Hepatocyte (in vitro differentiated cells): Measurements from ENCODE around the gene PTPRT. TPM values are rescaled to one million over a fixed set of nuclear protein-coding genes. Genes with fewer than 3 reads are reported as not detected.

Experiments
- DNase-seq: peaks from one replicate; pipeline ENCODE4 v3.0.0-alpha.2; 2016; ENCODE audit warnings: low spot score
- H2AFZ ChIP-seq: fragments of 200-600 bp; sonication (generic); 2 replicates; pipeline ENCODE4 v1.6.0; 2016; ENCODE audit warnings: antibody characterized with exemption, mild to moderate bottlenecking
- H3K27ac ChIP-seq: fragments of 200-600 bp; sonication (generic); 2 replicates; pipeline ENCODE4 v1.5.1; 2016; ENCODE audit warnings: mild to moderate bottlenecking
- H3K27me3 ChIP-seq: fragments of 200-600 bp; sonication (generic); 2 replicates; pipeline ENCODE4 v1.6.1; 2016
- H3K36me3 ChIP-seq: fragments of 200-600 bp; sonication (generic); replicated peaks from 2 replicates; pipeline ENCODE4 v1.5.1; 2016; ENCODE audit warnings: low read depth; ENCODE audit not compliant: insufficient read depth
- H3K4me1 ChIP-seq: fragments of 200-600 bp; sonication (generic); 2 replicates; pipeline ENCODE4 v1.5.1; 2016; ENCODE audit warnings: mild to moderate bottlenecking, moderate library complexity; ENCODE audit not compliant: insufficient read depth
- H3K4me2 ChIP-seq: fragments of 200-600 bp; sonication (generic); 2 replicates; pipeline ENCODE4 v1.6.0; 2016
- H3K4me3 ChIP-seq: fragments of 200-600 bp; sonication (generic); 2 replicates; pipeline ENCODE4 v1.5.1; 2016; ENCODE audit warnings: mild to moderate bottlenecking
- H3K79me2 ChIP-seq: fragments of 200-600 bp; sonication (generic); 2 replicates; pipeline ENCODE4 v1.6.0; 2017; ENCODE audit warnings: mild to moderate bottlenecking
- H3K9me2 ChIP-seq: fragments of 200-600 bp; sonication (generic); replicated peaks from 2 replicates; pipeline ENCODE4 v1.6.0; 2017; ENCODE audit warnings: mild to moderate bottlenecking; ENCODE audit not compliant: insufficient read depth
- H3K9me3 ChIP-seq: fragments of 200-600 bp; sonication (generic); 2 replicates; pipeline ENCODE4 v1.5.1; 2016; ENCODE audit warnings: low read depth, mild to moderate bottlenecking
- H4K20me1 ChIP-seq: fragments of 200-600 bp; sonication (generic); 2 replicates; pipeline ENCODE4 v1.6.0; 2016; ENCODE audit warnings: mild to moderate bottlenecking; ENCODE audit not compliant: insufficient read depth, poor library complexity, severe bottlenecking
- EZH2 ChIP-seq: fragments of 200-600 bp; sonication (generic); IDR thresholded peaks from 2 replicates; pipeline ENCODE4 v1.6.1; 2016; ENCODE audit warnings: antibody characterized with exemption, mild to moderate bottlenecking, borderline replicate concordance
- EZH2phosphoT487 ChIP-seq: fragments of 200-600 bp; sonication (generic); IDR thresholded peaks from one replicate; pipeline ENCODE4 v1.6.1; 2018; ENCODE audit warnings: antibody characterized with exemption, mild to moderate bottlenecking, low read depth, moderate library complexity; ENCODE audit not compliant: unreplicated experiment, severe bottlenecking
- WGBS: methylation state at CpG from one replicate; pipeline ENCODE4 v1.1.6; 2016; ENCODE audit warnings: low lambda C conversion rate; ENCODE audit errors: missing lambda C conversion rate; 5-methylcytosine and 5-hydroxymethylcytosine counted together
- polyA plus RNA-seq: library from polyadenylated mRNA; unstranded; fragments of >200 nt; fragmentation: Nextera tagmentation; extraction: Ambion mirVana; gene quantifications from 2 replicates; pipeline ENCODE4 v1.2.1, GENCODE V29; 2016
- total RNA-seq: library from RNA; depleted of rRNA; stranded (reverse); fragments of >200 nt; gene quantifications from 2 replicates; pipeline ENCODE4 v1.2.3, GENCODE V29; 2014
- TF ChIP-seq, protein P1 (sequence below): fragments of 200-600 bp; sonication (generic); IDR thresholded peaks from 2 replicates; pipeline ENCODE4 v1.5.1; 2016; ENCODE audit warnings: antibody characterized with exemption, mild to moderate bottlenecking; ENCODE audit not compliant: poor library complexity

The PTPRT gene
- total and polyA plus RNA-seq, 2 experiments from 2014 or later, result 0.47 to 0.83 TPM

DNA sequence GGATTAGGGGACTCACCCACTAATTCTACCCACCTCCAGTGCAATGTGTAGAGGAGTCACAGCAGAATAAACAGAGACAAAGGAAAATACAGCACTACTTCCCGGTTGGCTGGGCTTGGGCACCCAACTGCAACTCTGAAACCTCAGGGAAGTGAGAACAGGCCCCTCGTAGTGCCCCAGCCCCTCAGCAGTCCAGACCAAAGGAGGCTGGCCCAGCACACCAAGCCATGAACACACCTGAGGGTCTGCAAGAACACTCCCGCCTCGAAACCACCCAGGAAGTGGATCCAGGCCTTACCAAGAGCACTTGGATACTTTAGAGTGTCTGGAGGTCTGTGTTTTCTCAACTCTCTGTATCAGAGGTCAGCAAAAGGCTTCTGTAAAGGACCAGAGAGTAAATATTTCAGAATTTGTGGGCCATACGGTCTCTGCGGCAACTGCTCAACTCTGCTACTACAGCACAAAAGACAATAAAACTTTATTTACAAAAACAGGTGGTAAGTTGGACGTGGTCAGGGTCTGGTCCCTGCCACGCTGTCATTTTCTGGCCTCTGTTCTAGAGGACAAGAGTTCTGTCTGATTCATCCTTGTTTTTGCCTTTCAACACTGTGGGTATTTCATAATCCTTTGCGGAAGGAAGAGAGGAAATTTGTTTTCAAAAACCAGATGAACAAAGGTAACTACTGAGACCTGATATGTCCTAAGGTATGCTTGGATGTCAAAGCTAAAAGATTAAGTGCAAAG, 154.6 kb downstream of the PTPRT start:
- Histone ChIP-seq H3K27me3 (no peaks in the 10 kb centered on the region), H3K4me2 (no peak overlapping the region), H3K9me3 (no peaks in the 10 kb centered on the region), H3K79me2 (no peaks in the 10 kb centered on the region), H3K27ac (no peak overlapping the region), H3K9me2 (no peaks in the 10 kb centered on the region), H2AFZ (no peak overlapping the region), H4K20me1 (no peaks in the 10 kb centered on the region), H3K4me3 (no peak overlapping the region), H3K36me3 (no peaks in the 10 kb centered on the region), H3K4me1 (no peaks in the 10 kb centered on the region)
- WGBS, result 56% methylated on average over 9 of the region's 9 CpGs
- no peak for DNase-seq
- TF ChIP-seq EZH2phosphoT487 (no peak), EZH2 (no peak)
- TF ChIP-seq, protein P1, sequence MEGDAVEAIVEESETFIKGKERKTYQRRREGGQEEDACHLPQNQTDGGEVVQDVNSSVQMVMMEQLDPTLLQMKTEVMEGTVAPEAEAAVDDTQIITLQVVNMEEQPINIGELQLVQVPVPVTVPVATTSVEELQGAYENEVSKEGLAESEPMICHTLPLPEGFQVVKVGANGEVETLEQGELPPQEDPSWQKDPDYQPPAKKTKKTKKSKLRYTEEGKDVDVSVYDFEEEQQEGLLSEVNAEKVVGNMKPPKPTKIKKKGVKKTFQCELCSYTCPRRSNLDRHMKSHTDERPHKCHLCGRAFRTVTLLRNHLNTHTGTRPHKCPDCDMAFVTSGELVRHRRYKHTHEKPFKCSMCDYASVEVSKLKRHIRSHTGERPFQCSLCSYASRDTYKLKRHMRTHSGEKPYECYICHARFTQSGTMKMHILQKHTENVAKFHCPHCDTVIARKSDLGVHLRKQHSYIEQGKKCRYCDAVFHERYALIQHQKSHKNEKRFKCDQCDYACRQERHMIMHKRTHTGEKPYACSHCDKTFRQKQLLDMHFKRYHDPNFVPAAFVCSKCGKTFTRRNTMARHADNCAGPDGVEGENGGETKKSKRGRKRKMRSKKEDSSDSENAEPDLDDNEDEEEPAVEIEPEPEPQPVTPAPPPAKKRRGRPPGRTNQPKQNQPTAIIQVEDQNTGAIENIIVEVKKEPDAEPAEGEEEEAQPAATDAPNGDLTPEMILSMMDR, result no peak

DNA sequence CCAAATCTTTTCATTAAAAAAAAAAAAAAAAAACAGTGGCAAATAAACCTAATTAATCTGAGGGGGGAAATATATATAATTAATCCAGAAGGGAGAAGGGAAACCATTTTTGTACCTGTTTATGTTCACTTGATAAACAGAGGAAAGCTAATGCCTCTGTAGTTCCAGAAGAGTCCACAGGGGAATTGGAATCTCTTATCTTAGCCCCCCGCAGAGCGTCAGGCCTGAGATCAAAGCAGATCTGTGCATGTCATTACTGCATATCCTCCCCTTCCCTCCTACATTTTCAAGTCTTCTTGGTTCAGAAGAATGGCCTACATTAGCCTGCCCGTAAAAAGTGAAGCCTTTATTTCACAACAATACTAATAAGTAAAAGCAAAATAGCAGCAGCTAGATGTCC, 157.2 kb downstream of the PTPRT start:
- Histone ChIP-seq H3K9me2 (no peaks in the 10 kb centered on the region), H3K27ac (no peak overlapping the region), H3K4me2 (no peak overlapping the region), H3K27me3 (no peaks in the 10 kb centered on the region), H3K79me2 (no peaks in the 10 kb centered on the region), H3K4me3 (no peak overlapping the region), H3K4me1 (no peaks in the 10 kb centered on the region), H2AFZ (no peak overlapping the region), H3K36me3 (no peaks in the 10 kb centered on the region), H4K20me1 (no peaks in the 10 kb centered on the region), H3K9me3 (no peaks in the 10 kb centered on the region)
- 42% methylated on average over 3 of the region's 3 CpGs for WGBS
- DNase-seq, result no peak
- TF ChIP-seq, protein P1, result no peak
- TF ChIP-seq EZH2phosphoT487 (no peak), EZH2 (no peak)

DNA sequence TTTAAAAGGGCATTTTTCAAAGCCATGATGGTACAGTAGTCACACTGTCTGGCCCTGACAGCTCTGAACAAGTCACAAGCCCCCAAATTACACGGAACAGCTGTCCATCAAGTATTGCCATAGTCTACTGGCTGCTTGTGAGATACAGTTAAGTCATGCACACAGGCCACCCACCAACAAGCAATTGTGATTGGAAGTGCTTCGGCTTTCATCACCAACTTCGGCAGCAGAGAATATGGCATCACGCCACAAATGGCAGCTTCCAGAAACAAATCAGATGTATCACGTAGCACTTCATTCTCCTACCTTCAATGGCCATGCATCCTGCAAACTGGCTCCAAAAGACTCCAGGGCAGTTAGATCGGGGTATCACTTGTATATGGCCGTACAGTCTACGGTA, 160.5 kb downstream of the PTPRT start:
- H3K4me3 ChIP-seq, result no peak overlapping the region
- no peaks in the 10 kb centered on the region for H3K27me3 ChIP-seq
- no peak overlapping the region for H3K4me2 ChIP-seq
- TF ChIP-seq EZH2, result no peak
- no peak for TF ChIP-seq EZH2phosphoT487
- H4K20me1 ChIP-seq, result no peaks in the 10 kb centered on the region
- no peak for DNase-seq
- no peaks in the 10 kb centered on the region for H3K4me1 ChIP-seq
- no peaks in the 10 kb centered on the region for H3K9me3 ChIP-seq
- no peaks in the 10 kb centered on the region for H3K9me2 ChIP-seq
- H3K27ac ChIP-seq, result no peak overlapping the region
- H3K79me2 ChIP-seq, result no peaks in the 10 kb centered on the region
- no peaks in the 10 kb centered on the region for H3K36me3 ChIP-seq
- H2AFZ ChIP-seq, result no peak overlapping the region
- WGBS, result 90% methylated on average over 8 of the region's 8 CpGs

DNA sequence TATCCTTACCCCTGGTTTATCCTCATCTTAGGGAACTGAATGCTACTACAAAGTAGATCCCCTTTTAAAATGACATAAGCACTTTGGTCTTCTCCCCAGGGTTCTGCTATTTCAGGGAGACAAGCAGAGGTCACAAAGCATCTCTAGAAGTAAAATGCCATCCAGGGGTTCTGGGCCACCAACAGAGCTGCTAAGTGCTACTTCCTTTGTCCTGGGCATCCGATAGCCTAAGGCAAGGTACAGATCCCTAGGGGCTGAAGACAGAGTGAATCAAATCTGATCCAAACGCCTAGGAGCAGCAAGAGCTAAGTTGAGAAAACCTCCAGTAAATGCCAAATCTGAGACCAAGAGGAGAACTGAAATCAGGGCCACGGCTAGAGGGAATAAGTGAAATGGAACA, 161.2 kb downstream of the PTPRT start:
- Histone ChIP-seq H3K36me3 (no peaks in the 10 kb centered on the region), H2AFZ (no peak overlapping the region), H3K79me2 (no peaks in the 10 kb centered on the region), H3K4me2 (no peak overlapping the region), H3K9me2 (no peaks in the 10 kb centered on the region), H4K20me1 (no peaks in the 10 kb centered on the region), H3K27ac (no peak overlapping the region), H3K9me3 (no peaks in the 10 kb centered on the region), H3K4me1 (no peaks in the 10 kb centered on the region), H3K4me3 (no peak overlapping the region), H3K27me3 (no peaks in the 10 kb centered on the region)
- TF ChIP-seq EZH2phosphoT487 (no peak), EZH2 (no peak)
- TF ChIP-seq, protein P1, result no peak
- WGBS, result 50% methylated on average over 3 of the region's 3 CpGs
- DNase-seq, result no peak
